Neural cell (in vitro differentiated cells): Measurements from ENCODE around the gene EXTL1.

ENCODE experiments used
- CTCF ChIP-seq: fragments of 450-650 bp; IDR thresholded peaks from 2 replicates; pipeline ENCODE4 v1.5.1; 2014; ENCODE audit warnings: antibody characterized with exemption, mild to moderate bottlenecking, moderate library complexity; ENCODE audit not compliant: poor library complexity, severe bottlenecking
- POLR2AphosphoS5 ChIP-seq: IDR thresholded peaks from 2 replicates; pipeline ENCODE4 v1.6.1; 2012
- RAD21 ChIP-seq: fragments of 450-650 bp; conservative IDR thresholded peaks from 2 replicates; pipeline ENCODE4 v1.6.1; 2014; ENCODE audit warnings: antibody characterized with exemption, mild to moderate bottlenecking, moderate library complexity

- TF ChIP-seq POLR2AphosphoS5 (no peak), CTCF (no peak), RAD21 (no peak)
Measured at GRCh38 chr1:26057189-26057588, 35.6 kb downstream of the EXTL1 start.
